GM12873 (cell line): ENCODE measurements around the gene TNFRSF18.

Experiments
- TF ChIP-seq, protein P1 (sequence below): IDR thresholded peaks from 2 replicates; pipeline ENCODE4 v1.5.1; 2012; ENCODE audit warnings: low read depth, mild to moderate bottlenecking, moderate library complexity, low read length, control low read depth; ENCODE audit not compliant: insufficient read depth; ENCODE audit errors: missing control alignments

Gene TNFRSF18

GRCh38 chr1:1165485-1165884 is 40.9 kb downstream of the TNFRSF18 start:
- TF ChIP-seq, protein P1, sequence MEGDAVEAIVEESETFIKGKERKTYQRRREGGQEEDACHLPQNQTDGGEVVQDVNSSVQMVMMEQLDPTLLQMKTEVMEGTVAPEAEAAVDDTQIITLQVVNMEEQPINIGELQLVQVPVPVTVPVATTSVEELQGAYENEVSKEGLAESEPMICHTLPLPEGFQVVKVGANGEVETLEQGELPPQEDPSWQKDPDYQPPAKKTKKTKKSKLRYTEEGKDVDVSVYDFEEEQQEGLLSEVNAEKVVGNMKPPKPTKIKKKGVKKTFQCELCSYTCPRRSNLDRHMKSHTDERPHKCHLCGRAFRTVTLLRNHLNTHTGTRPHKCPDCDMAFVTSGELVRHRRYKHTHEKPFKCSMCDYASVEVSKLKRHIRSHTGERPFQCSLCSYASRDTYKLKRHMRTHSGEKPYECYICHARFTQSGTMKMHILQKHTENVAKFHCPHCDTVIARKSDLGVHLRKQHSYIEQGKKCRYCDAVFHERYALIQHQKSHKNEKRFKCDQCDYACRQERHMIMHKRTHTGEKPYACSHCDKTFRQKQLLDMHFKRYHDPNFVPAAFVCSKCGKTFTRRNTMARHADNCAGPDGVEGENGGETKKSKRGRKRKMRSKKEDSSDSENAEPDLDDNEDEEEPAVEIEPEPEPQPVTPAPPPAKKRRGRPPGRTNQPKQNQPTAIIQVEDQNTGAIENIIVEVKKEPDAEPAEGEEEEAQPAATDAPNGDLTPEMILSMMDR = no peak

GRCh38 chr1:1164701-1165451 is 41.5 kb downstream of the TNFRSF18 start:
- TF ChIP-seq, protein P1 = no peak

DNA sequence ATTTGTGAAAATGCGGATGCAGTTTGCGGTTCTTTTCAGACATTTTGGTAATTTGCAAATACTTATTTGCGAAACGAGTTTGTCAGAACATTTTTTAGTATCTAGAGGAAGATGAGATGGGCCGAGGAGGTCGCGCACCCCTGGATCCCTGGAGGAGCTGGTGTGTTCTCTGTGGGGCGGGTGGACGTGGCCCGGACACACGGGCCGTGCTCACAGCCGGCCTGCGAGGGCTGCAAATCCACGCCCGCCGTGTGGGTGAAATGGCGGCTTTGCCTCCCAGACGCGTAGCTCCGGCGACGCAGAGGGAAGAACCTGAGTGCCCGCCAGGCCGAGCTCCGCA is 42.1 kb downstream of the TNFRSF18 start:
- TF ChIP-seq, protein P1 = no peak

DNA sequence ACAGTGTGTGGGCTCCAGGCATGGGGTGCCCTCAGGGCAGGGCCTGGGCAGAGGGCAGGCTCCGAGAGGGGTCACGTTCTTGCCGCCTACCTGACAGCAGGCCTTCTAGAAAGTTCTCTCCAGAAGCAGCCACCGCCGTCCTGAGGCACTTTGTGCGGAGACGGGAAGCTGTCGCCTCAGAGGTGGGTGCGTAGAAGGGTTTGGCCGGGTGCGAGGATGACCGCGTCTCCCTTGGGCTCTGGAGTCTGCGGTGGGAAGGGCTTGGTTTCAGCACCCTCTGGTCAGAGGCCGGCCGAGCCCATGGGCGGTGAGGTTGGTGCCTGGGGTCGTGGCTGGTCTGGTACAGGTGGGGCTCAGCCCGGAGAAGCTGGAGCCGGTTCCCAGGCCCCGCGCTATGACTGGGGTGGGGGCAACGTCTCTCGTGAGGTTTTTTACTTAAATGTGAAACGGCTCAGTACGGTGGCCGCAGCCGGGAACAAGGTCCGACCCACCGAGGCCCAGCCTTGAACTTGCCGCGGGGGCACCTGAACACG is 42.8 kb downstream of the TNFRSF18 start:
- TF ChIP-seq, protein P1 = no peak

DNA sequence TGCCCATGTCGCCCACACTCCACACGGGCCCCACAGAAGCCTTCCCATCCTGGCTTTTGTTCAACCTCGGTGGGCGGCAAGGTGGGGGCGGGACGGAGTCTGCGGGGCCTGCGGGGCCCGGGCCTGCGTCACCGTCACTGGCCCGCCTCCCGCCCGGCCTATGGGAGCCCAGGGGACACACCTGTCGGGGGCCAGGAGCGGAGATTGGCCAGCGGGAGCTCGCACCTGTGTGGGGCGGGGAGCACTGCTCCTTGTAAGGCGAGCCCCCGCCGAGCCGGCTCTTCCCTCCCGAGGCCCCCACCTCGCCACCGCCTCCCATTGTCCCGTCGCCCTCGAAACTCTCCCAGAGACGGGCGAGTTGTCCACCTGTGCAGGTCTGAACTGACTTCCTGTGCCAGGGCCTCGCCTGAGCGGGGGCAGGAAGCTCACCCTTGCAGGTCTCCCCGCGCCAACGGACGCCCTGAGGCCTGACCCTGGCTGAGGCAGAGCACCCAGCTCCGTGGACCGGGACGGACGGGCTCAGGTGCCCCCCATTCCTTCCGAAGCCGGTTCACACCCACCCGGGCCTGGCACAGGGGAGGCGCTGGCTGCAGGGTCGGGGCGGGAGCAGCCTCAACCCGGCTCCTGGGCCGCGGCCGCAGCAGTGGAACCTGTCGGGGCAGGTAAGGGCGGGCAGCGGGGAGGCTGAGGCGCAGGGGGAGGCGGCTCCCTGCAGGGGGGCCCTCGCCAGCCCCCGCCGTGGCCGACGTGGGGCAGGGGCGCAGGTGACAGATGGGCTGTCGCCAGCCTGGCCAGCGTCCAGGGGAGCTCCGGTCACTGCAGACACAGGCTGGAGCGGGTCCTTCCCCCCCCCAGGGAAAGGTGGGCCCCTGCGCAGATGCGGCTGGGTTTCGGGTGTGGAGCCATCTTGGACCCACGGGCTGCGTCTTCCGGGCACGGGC is 43.5 kb downstream of the TNFRSF18 start:
- TF ChIP-seq, protein P1 = no peak

- TF ChIP-seq, protein P1 = no peak
These were observed 44.7 kb downstream of the TNFRSF18 start for GRCh38 chr1:1161683-1162079.

GRCh38 chr1:1161078-1161682 is 45.2 kb downstream of the TNFRSF18 start:
- TF ChIP-seq, protein P1 = no peak
